Gastrocnemius medialis (tissue), 4 donors: ENCODE results near the gene COG4. TPM values are rescaled to one million over a fixed set of nuclear protein-coding genes. Genes with fewer than 3 reads are reported as not detected.
"Not testable (repeated sequence)": the region's sequence is repeated elsewhere in the genome, so short reads cannot be mapped to it uniquely, and the experiment has no call there.

Experiments
- ATAC-seq, 2 donors: fragments of 150-250 bp; one replicate each; pipeline ENCODE4 v1.9.1; 2016
- DNase-seq, 2 donors: peaks; one replicate each; pipeline ENCODE4 v3.0.0-alpha.2; 2019
- H3K27ac ChIP-seq, 4 donors: fragments of 200-600 bp; sonication (generic); 1 replicate in 1 of 4; 2 replicates in 3 of 4; pipeline ENCODE4 v1.5.1; 2016 to 2018; ENCODE audit warnings: mild to moderate bottlenecking in 2 of 4, moderate library complexity in 1 of 4
- H3K27me3 ChIP-seq, 3 donors: fragments of 200-600 bp; sonication (generic) in 2 of 3; 1 replicate in 1 of 3; 2 replicates in 2 of 3; pipeline versions ENCODE4 v1.5.1 to v1.6.0; 2016 to 2019; ENCODE audit warnings: mild to moderate bottlenecking in 1 of 3, moderate library complexity in 1 of 3
- H3K36me3 ChIP-seq, 2 donors: fragments of 200-600 bp; sonication (generic) in 1 of 2; one replicate each; pipeline ENCODE4 v1.5.1; 2017 to 2018
- H3K4me1 ChIP-seq, 2 donors: fragments of 200-600 bp; sonication (generic) in 1 of 2; one replicate each; pipeline ENCODE4 v1.5.1; 2016 to 2017; ENCODE audit warnings: mild to moderate bottlenecking in 2 of 2
- H3K4me3 ChIP-seq, 4 donors: fragments of 200-600 bp; sonication (generic) in 3 of 4; 1 replicate in 1 of 4; 2 replicates in 3 of 4; pipeline ENCODE4 v1.5.1; 2016 to 2019; ENCODE audit warnings: mild to moderate bottlenecking in 2 of 4
- H3K9me3 ChIP-seq, 3 donors: fragments of 200-600 bp; sonication (generic) in 2 of 3; 1 replicate in 1 of 3; 2 replicates in 2 of 3; pipeline ENCODE4 v1.5.1; 2016 to 2019
- POLR2A ChIP-seq, 2 donors: fragments of 450-650 bp; IDR thresholded peaks; one replicate each; pipeline ENCODE4 v1.6.1; 2017; ENCODE audit warnings: antibody characterized with exemption in 2 of 2, mild to moderate bottlenecking in 2 of 2, moderate library complexity in 2 of 2
- in situ Hi-C, 4 donors: fragments of 200-750 bp; cut with MboI; loops; one replicate each; pipeline versions ENCODE4 v1.15.0 to v1.8.0; 2017; ENCODE audit warnings: low sequenced_read_pairs in 4 of 4
- intact Hi-C: fragments of 100-400 bp; cut with DNase I; formaldehyde crosslinking; loops from one replicate; pipeline ENCODE4 v1.15.1; 2023; ENCODE audit warnings: low total_unique reads
- total RNA-seq, 4 donors: library from RNA; depleted of rRNA; stranded (reverse); fragments of >200 nt; gene quantifications; one replicate each; pipeline versions ENCODE4 v1.1.0 to v1.2.3, GENCODE V29; 2016
- TF ChIP-seq, protein P1 (sequence below), 5 experiments: fragments of 450-650 bp in 3 of 5; fragments of 200-600 bp in 2 of 5; sonication (generic) in 2 of 5; IDR thresholded peaks in 4 of 5; conservative IDR thresholded peaks in 1 of 5; 1 replicate in 4 of 5; 2 replicates in 1 of 5; pipeline ENCODE4 v1.5.1; 2016 to 2019; ENCODE audit warnings: antibody characterized with exemption in 5 of 5, mild to moderate bottlenecking in 3 of 5, moderate library complexity in 3 of 5

COG4 gene
- total RNA-seq, 4 donors from 2014 or later, result 71.8 to 113 (median 82.0) TPM

DNA sequence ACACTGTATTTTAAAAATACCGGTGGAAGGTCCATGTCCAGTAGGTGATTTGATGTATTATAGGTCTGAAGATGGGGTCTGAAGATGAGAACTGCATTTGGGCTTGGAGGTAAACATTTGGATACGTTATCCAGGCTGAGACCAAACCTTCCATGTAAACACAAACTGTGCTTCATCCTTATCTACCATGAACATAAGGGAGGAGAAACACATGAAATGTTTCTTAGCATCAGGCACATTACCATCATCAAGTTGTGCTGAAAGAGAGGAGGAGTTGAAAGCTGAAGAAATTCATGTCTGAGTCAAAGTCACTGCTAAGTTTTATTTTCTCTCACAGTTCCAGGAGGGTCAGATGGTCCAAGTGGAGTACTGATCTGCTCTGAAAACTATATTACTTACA lies 11.6 kb upstream of the COG4 start:
- no peak overlapping the region for H3K27ac ChIP-seq
- in situ Hi-C loops, result loop anchor here (5.0 to 25.0 kb wide), 4 partner anchors 112 to 227 kb away; partner anchors contain the start of gene IL34 (in 1 of the 4)
- TF ChIP-seq POLR2A (IDR thresholded peaks at IDR 0.05), result no peak
- TF ChIP-seq, protein P1, sequence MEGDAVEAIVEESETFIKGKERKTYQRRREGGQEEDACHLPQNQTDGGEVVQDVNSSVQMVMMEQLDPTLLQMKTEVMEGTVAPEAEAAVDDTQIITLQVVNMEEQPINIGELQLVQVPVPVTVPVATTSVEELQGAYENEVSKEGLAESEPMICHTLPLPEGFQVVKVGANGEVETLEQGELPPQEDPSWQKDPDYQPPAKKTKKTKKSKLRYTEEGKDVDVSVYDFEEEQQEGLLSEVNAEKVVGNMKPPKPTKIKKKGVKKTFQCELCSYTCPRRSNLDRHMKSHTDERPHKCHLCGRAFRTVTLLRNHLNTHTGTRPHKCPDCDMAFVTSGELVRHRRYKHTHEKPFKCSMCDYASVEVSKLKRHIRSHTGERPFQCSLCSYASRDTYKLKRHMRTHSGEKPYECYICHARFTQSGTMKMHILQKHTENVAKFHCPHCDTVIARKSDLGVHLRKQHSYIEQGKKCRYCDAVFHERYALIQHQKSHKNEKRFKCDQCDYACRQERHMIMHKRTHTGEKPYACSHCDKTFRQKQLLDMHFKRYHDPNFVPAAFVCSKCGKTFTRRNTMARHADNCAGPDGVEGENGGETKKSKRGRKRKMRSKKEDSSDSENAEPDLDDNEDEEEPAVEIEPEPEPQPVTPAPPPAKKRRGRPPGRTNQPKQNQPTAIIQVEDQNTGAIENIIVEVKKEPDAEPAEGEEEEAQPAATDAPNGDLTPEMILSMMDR (IDR thresholded peaks at IDR 0.05 in 4 of 5, conservative IDR thresholded peaks at IDR 0.05 in 1 of 5), result no peak
- intact Hi-C loops, result no loop called here
- no peaks in the 10 kb centered on the region for H3K4me1 ChIP-seq
- H3K36me3 ChIP-seq, result peaks cover 4 to 100% of the 10 kb centered on the region in 2 donors
- no peaks in the 10 kb centered on the region for H3K27me3 ChIP-seq
- no peak overlapping the region for H3K4me3 ChIP-seq
- DNase-seq (no peak), ATAC-seq (no peak)
- H3K9me3 ChIP-seq, result no peaks in the 10 kb centered on the region

DNA sequence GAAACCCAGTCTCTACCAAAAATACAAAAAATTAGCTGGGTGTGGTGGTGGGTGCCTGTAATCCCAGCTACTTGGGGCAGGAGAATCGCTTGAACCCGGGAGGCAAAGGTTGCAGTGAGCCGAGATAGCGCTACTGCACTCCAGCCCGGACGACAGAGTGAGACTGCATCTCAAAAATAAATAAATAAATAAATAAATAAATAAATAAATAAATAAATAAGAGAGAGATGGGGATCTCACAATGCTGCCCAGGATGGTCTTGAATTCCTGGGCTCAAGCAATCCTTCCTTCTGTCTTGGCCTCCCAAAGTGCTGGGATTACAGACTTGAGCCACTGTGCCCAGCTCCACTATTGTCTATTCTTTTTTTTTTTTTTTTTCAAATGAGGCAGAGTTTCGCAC lies 6.6 kb upstream of the COG4 start:
- not testable (repeated sequence) for DNase-seq
- in situ Hi-C loops, result loop anchor here (5.0 to 25.0 kb wide), 4 partner anchors 117 to 232 kb away; partner anchors contain the start of gene IL34 (in 1 of the 4)

DNA sequence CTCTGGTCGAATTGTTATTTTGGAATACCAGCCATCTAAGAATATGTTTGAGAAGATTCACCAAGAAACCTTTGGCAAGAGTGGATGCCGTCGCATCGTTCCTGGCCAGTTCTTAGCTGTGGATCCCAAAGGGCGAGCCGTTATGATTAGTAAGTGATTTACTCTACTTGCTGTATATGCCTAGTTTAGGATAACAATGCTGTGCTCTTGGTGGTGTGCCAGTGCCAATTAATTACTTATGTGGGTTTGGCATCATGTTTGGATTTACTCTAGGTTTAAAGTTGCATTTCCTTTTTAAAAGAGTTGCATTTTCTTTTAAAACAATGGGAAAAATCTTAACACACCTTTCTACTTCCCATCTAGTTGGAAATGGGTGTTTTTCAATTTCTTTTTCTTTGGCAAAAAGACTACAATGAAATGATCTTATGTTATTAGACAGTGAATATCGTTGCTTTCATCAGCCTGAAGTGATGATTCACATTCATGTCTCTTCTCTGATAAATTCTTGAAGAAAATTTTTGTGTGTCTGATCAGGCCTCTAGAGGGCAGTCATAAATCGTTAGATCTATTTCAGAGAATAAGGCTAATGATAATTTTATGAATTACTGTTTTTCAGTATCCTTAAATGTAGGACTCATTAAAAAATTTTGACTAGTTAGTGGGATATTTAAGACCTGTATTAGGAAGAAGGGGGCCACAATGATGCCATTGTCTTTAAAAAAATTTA lies 5.9 kb upstream of the COG4 start:
- Histone ChIP-seq H3K9me3 (no peaks in the 10 kb centered on the region), H3K4me1 (peaks cover 36 to 41% of the 10 kb centered on the region in 2 donors), H3K27ac (peak overlapping the region; percentile 19 to 70 (median 48)), H3K27me3 (no peaks in the 10 kb centered on the region), H3K4me3 (no peak overlapping the region), H3K36me3 (peaks cover 4 to 69% of the 10 kb centered on the region in 2 donors)
- DNase-seq (no peak), ATAC-seq (peak in 1 of 2 donors; percentile 17)
- in situ Hi-C loops, result loop anchor here (5.0 to 25.0 kb wide), 2 partner anchors 123 to 233 kb away; no protein-coding TSS in a partner anchor
- intact Hi-C loops, result loop anchor here (1.0 to 2.0 kb wide), 2 partner anchors 124 to 242 kb away; no protein-coding TSS in a partner anchor
- TF ChIP-seq, protein P1 (IDR thresholded peaks at IDR 0.05 in 4 of 5, conservative IDR thresholded peaks at IDR 0.05 in 1 of 5), result peak; percentile 37 to 61 (median 54)
- no peak for TF ChIP-seq POLR2A (IDR thresholded peaks at IDR 0.05)

More for the DNA sequence above, 6.6 kb upstream of the COG4 start:
- not testable (repeated sequence) for H3K4me3 ChIP-seq, ATAC-seq, H3K27ac ChIP-seq, H3K27me3 ChIP-seq, H3K9me3 ChIP-seq
- Histone ChIP-seq H3K36me3 (peaks cover 4 to 76% of the 10 kb centered on the region in 2 donors), H3K4me1 (peaks cover 34 to 35% of the 10 kb centered on the region in 2 donors)
- intact Hi-C loops, result loop anchor here (1.0 to 2.0 kb wide), 2 partner anchors 123 to 241 kb away; no protein-coding TSS in a partner anchor

DNA sequence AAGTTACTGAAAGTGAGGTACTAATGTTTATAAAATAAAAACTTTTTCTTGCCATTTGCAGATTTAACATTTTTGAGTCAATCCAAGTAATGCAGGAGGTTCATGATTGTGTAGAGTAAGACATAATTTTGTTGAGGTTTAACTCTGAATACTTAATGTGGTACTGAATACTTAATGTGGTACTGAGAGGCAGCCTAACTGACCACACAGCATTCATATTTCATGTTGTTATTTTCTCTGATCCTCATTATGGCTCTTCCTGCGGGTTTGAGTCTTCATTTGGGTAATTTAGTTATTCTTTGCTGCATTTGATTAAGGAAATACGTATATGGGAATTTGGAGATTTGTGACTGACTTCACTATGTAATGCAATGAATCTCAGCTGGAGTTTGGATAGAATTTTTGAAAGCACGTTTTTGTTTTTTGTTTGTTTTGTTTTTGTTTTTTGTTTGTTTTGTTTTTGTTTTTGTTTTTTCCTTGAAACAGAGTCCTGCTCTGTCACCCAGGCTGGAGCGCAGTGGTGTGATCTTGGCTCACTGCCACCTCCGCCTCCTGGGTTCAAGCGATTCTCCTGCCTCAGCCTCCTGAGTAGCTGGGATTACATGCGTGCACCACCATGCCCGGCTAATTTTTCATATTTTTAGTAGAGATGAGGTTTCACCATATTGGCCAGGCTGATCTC lies 4.1 kb upstream of the COG4 start:
- intact Hi-C loops (no loop called here), in situ Hi-C loops (loop anchor here (5.0 to 25.0 kb wide), 2 partner anchors 125 to 235 kb away; no protein-coding TSS in a partner anchor)
- no peaks in the 10 kb centered on the region for H3K9me3 ChIP-seq
- H3K27me3 ChIP-seq, result no peaks in the 10 kb centered on the region
- TF ChIP-seq, protein P1 (IDR thresholded peaks at IDR 0.05 in 4 of 5, conservative IDR thresholded peaks at IDR 0.05 in 1 of 5), result no peak
- TF ChIP-seq POLR2A (IDR thresholded peaks at IDR 0.05), result no peak
- ATAC-seq, result no peak
- peaks cover 4 to 51% of the 10 kb centered on the region in 2 donors for H3K36me3 ChIP-seq
- DNase-seq, result no peak
- peak overlapping the region in 3 of 4 donors; percentile 24 to 58 (median 25) for H3K27ac ChIP-seq
- peaks cover 41 to 47% of the 10 kb centered on the region in 2 donors for H3K4me1 ChIP-seq
- H3K4me3 ChIP-seq, result no peak overlapping the region
